Activated T-helper 2 cell treated with anti-CD3 and anti-CD28 coated beads, Interferon-gamma antibody, Interleukin-2, Interleukin-4, amounts not matched to agents 10 μg/mL and 5 μg/mL and 100 μg/mL, durations not matched to agents 14 hours and 24 hours and 36 hours (primary cell): ENCODE results near the gene PAF1. TPM values are rescaled to one million over a fixed set of nuclear protein-coding genes. Genes with fewer than 3 reads are reported as not detected.

Source experiments
- DNase-seq: peaks from one replicate; pipeline ENCODE4 v3.0.0; 2021; ENCODE audit warnings: low spot score
- H3K27ac Mint-ChIP-seq: one replicate; pipeline ENCODE4 v1.8.0; 2021; ENCODE audit warnings: mixed read lengths
- H3K27me3 Mint-ChIP-seq: one replicate; pipeline ENCODE4 v1.8.0; 2021; ENCODE audit warnings: low read depth, mixed read lengths
- H3K36me3 Mint-ChIP-seq: one replicate; pipeline ENCODE4 v1.8.0; 2021; ENCODE audit warnings: low read depth, mixed read lengths
- H3K4me1 Mint-ChIP-seq: one replicate; pipeline ENCODE4 v1.8.0; 2021; ENCODE audit warnings: low read depth, mixed read lengths
- H3K4me3 Mint-ChIP-seq: one replicate; pipeline ENCODE4 v1.8.0; 2021; ENCODE audit warnings: low read depth, mild to moderate bottlenecking, moderate library complexity, mixed read lengths
- H3K9me3 Mint-ChIP-seq: one replicate; pipeline ENCODE4 v1.8.0; 2021; ENCODE audit warnings: mixed read lengths
- intact Hi-C: fragments of 100-400 bp; cut with micrococcal nuclease; formaldehyde crosslinking; loops from one replicate; pipeline ENCODE4 v1.15.1; 2023
- total RNA-seq: library from RNA; stranded (reverse); gene quantifications from 2 replicates; pipeline ENCODE4 v1.2.3, GENCODE V29; 2022

Gene PAF1
- total RNA-seq, 1 donor from 2014 or later, result 51.1 TPM

GRCh38 chr19:39413272-39413910 is 22.5 kb upstream of the PAF1 start:
- H3K4me1 Mint-ChIP-seq, result peaks cover 32% of the 10 kb centered on the region
- no peak for DNase-seq
- H3K27me3 Mint-ChIP-seq, result no peaks in the 10 kb centered on the region
- H3K9me3 Mint-ChIP-seq, result no peaks in the 10 kb centered on the region
- intact Hi-C loops, result loop anchor here (2.0 kb wide), 1 partner anchor 63 kb away; no protein-coding TSS in a partner anchor
- H3K36me3 Mint-ChIP-seq, result peaks cover 34% of the 10 kb centered on the region
- peak overlapping the region; percentile 81 for H3K27ac Mint-ChIP-seq
- H3K4me3 Mint-ChIP-seq, result peak overlapping the region; percentile 97

DNA sequence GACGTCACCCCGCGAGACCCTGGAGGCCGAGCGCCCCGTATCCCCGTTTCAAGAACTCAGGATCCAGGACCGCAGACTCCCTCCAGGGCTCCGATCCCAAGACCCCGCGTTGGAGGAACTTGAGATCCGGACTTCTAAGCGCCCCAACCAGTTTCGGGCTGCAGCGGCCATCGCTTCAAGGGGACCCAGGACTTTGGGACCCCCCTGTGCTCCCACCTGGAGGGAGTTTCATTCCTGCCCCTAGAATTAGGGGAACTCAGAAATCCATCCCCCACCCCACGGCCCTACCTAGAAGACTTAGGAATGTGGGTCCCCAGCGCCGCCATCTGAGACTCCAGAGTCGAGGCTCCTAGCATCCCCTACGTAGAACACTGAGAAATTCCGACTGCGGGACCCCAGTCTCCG is 22.0 kb upstream of the PAF1 start:
- peaks cover 37% of the 10 kb centered on the region for H3K4me1 Mint-ChIP-seq
- H3K9me3 Mint-ChIP-seq, result no peaks in the 10 kb centered on the region
- DNase-seq, result no peak
- intact Hi-C loops, result loop anchor here (1.0 to 2.0 kb wide), 7 partner anchors 16 to 291 kb away; partner anchors contain the start of genes MED29 and PAF1
- peaks cover 35% of the 10 kb centered on the region for H3K36me3 Mint-ChIP-seq
- peak overlapping the region; percentile 42 for H3K27ac Mint-ChIP-seq
- peak overlapping the region; percentile 80 for H3K4me3 Mint-ChIP-seq
- no peaks in the 10 kb centered on the region for H3K27me3 Mint-ChIP-seq

- H3K4me1 Mint-ChIP-seq, result peaks cover 38% of the 10 kb centered on the region
- DNase-seq, result peak; percentile 96
- intact Hi-C loops, result loop anchor here (1.0 to 2.0 kb wide), 7 partner anchors 15 to 290 kb away; partner anchors contain the start of genes MED29 and PAF1
- H3K9me3 Mint-ChIP-seq, result no peaks in the 10 kb centered on the region
- no peaks in the 10 kb centered on the region for H3K27me3 Mint-ChIP-seq
- H3K4me3 Mint-ChIP-seq, result peak within 1 kb of the TSS; percentile 97
- H3K27ac Mint-ChIP-seq, result peak within 1 kb of the TSS; percentile 90
- peaks cover 35% of the 10 kb centered on the region for H3K36me3 Mint-ChIP-seq
Measured at GRCh38 chr19:39412100-39412866, 21.4 kb upstream of the PAF1 start, which contains the start of gene PLEKHG2. PLEKHG2 (plus strand) TSS chr19:39412669; CDS start chr19:39414087, 1,418 bp downstream.

DNA sequence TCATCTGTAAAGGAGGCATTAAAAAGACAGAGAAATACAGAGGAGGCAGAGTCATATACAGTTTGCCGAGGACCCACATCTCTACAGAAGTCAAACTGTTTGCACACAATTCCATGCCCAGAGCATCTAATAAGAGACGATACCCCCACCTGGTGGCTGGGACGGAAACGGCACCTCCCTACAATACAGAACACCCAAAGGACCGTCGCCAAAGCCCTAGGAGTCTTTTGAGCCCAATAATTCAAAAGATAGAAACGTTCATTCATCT is 20.9 kb upstream of the PAF1 start:
- Mint-ChIP-seq H3K36me3 (peaks cover 39% of the 10 kb centered on the region), H3K4me3 (peak overlapping the region; percentile 80), H3K27ac (peak overlapping the region; percentile 90), H3K4me1 (peaks cover 38% of the 10 kb centered on the region), H3K27me3 (no peaks in the 10 kb centered on the region), H3K9me3 (no peaks in the 10 kb centered on the region)
- intact Hi-C loops, result loop anchor here (1.0 to 2.0 kb wide), 8 partner anchors 10 to 289 kb away; partner anchors contain the start of genes MED29 and PAF1
- peak; percentile 84 for DNase-seq

GRCh38 chr19:39411081-39411831 is 20.4 kb upstream of the PAF1 start:
- Mint-ChIP-seq H3K36me3 (peaks cover 39% of the 10 kb centered on the region), H3K9me3 (no peaks in the 10 kb centered on the region), H3K27me3 (no peaks in the 10 kb centered on the region), H3K4me1 (peaks cover 38% of the 10 kb centered on the region), H3K27ac (peak overlapping the region; percentile 90), H3K4me3 (peak overlapping the region; percentile 80)
- intact Hi-C loops, result loop anchor here (1.0 kb wide), 1 partner anchor 10 kb away; no protein-coding TSS in a partner anchor
- no peak for DNase-seq

DNA sequence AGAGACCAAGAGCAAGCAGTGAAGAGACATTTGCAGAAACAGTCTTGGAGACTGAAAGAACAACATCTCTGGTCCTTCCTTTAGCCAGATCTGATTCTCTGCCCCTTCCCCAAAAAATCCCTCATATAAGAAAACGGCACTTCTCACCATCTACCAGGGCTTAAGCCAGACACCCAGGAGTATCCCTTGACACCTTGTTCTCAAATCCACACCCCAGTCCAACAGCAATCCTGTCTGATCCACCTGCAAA is 19.9 kb upstream of the PAF1 start:
- Mint-ChIP-seq H3K9me3 (no peaks in the 10 kb centered on the region), H3K4me1 (peaks cover 42% of the 10 kb centered on the region), H3K27me3 (no peaks in the 10 kb centered on the region), H3K36me3 (peaks cover 39% of the 10 kb centered on the region), H3K4me3 (peak overlapping the region; percentile 80), H3K27ac (peak overlapping the region; percentile 90)
- intact Hi-C loops, result loop anchor here (1.0 kb wide), 2 partner anchors 9 to 198 kb away; no protein-coding TSS in a partner anchor
- DNase-seq, result no peak

GRCh38 chr19:39410017-39410830 is 19.3 kb upstream of the PAF1 start:
- Mint-ChIP-seq H3K4me3 (peak overlapping the region; percentile 80), H3K27me3 (no peaks in the 10 kb centered on the region), H3K27ac (peak overlapping the region; percentile 90), H3K9me3 (no peaks in the 10 kb centered on the region), H3K36me3 (peaks cover 36% of the 10 kb centered on the region), H3K4me1 (peaks cover 46% of the 10 kb centered on the region)
- intact Hi-C loops, result loop anchor here (1.0 kb wide), 1 partner anchor 198 kb away; no protein-coding TSS in a partner anchor
- DNase-seq, result peak; percentile 61

DNA sequence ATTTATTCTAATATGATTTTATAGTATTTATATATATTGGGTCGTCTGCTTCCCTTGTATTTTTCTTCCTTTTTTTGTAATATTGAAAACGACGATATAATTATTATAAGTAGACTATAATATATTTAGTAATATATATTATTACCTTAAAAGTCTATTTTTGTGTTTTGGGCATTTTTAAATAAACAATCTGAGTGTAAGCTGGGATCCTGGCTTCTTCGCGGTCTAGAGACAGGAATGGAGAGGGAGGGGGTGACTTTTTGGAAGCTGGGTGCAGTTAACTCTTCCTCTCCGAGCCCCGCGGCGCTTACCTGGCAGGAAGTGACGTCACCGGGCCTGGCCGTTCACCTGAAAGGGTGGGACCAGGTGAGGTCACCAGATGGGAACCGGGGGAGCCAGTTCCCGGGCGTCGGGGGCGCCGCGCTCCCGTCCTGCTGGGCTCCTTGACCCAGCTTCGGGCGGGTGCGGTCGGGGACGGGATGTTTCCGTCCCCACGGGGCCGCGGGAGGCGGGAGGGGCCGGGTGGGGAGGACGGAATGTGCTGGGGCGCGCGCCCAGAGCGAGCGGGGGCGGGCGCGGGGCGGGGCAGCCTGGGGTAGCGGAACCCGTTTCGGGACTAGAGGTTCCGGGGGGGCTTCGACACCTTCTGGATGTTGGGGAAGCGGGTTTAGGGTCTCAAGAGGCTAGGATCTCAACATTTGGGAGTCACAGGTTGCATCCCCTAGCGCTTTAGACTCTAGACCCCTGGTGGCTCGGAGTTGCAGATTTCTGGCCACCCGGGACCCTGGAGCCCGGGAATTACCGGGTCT is 18.5 kb upstream of the PAF1 start:
- DNase-seq, result peak; percentile 70
- no peaks in the 10 kb centered on the region for H3K9me3 Mint-ChIP-seq
- intact Hi-C loops, result loop anchor here (1.0 to 10.0 kb wide), 3 partner anchors 197 to 1388 kb away; partner anchors contain the start of gene EGLN2
- peak overlapping the region; percentile 90 for H3K27ac Mint-ChIP-seq
- H3K4me1 Mint-ChIP-seq, result peaks cover 44% of the 10 kb centered on the region
- peak overlapping the region; percentile 97 for H3K4me3 Mint-ChIP-seq
- no peaks in the 10 kb centered on the region for H3K27me3 Mint-ChIP-seq
- H3K36me3 Mint-ChIP-seq, result peaks cover 31% of the 10 kb centered on the region

DNA sequence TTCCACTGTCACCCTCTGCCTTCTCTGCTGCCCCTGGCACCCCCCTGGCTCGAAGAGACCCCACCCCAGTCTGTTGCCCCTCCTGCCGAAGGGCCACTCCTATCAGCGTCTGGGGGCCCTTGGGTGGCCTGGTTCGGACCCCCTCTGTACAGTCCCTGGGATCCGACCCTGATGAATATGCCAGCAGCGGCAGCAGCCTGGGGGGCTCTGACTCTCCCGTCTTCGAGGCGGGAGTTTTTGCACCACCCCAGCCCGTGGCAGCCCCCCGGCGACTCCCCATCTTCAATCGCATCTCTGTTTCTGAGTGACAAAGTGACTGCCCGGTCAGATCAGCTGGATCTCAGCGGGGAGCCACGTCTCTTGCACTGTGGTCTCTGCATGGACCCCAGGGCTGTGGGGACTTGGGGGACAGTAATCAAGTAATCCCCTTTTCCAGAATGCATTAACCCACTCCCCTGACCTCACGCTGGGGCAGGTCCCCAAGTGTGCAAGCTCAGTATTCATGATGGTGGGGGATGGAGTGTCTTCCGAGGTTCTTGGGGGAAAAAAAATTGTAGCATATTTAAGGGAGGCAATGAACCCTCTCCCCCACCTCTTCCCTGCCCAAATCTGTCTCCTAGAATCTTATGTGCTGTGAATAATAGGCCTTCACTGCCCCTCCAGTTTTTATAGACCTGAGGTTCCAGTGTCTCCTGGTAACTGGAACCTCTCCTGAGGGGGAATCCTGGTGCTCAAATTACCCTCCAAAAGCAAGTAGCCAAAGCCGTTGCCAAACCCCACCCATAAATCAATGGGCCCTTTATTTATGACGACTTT is 17.7 kb upstream of the PAF1 start:
- Mint-ChIP-seq H3K27ac (peak overlapping the region; percentile 88), H3K36me3 (peaks cover 23% of the 10 kb centered on the region), H3K27me3 (no peaks in the 10 kb centered on the region), H3K9me3 (no peaks in the 10 kb centered on the region), H3K4me3 (peak overlapping the region; percentile 97), H3K4me1 (peaks cover 40% of the 10 kb centered on the region)
- no peak for DNase-seq
- intact Hi-C loops, result loop anchor here (5.0 to 10.0 kb wide), 2 partner anchors 554 to 1389 kb away; partner anchors contain the start of gene EGLN2

DNA sequence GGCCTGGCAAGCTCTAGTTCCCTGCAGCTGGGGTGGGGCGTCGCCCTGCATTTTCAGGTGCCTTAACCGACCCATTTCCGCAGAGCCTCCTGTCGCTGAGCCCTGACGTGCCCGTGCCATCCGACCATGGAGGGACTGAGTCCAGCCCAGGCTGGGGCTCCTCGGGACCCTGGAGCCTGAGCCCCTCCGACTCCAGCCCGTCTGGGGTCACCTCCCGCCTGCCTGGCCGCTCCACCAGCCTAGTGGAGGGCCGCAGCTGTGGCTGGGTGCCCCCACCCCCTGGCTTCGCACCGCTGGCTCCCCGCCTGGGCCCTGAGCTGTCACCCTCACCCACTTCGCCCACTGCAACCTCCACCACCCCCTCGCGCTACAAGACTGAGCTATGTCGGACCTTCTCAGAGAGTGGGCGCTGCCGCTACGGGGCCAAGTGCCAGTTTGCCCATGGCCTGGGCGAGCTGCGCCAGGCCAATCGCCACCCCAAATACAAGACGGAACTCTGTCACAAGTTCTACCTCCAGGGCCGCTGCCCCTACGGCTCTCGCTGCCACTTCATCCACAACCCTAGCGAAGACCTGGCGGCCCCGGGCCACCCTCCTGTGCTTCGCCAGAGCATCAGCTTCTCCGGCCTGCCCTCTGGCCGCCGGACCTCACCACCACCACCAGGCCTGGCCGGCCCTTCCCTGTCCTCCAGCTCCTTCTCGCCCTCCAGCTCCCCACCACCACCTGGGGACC is 16.9 kb upstream of the PAF1 start:
- H3K36me3 Mint-ChIP-seq, result peaks cover 23% of the 10 kb centered on the region
- no peaks in the 10 kb centered on the region for H3K9me3 Mint-ChIP-seq
- H3K4me1 Mint-ChIP-seq, result peaks cover 41% of the 10 kb centered on the region
- DNase-seq, result peak; percentile 71
- peak overlapping the region; percentile 97 for H3K4me3 Mint-ChIP-seq
- intact Hi-C loops, result loop anchor here (5.0 to 10.0 kb wide), 2 partner anchors 553 to 1389 kb away; partner anchors contain the start of gene EGLN2
- H3K27me3 Mint-ChIP-seq, result no peaks in the 10 kb centered on the region
- H3K27ac Mint-ChIP-seq, result peak overlapping the region; percentile 88
